G401.6 (cell line): ENCODE results near the gene HAUS3.
"Not testable (repeated sequence)": the region's sequence is repeated elsewhere in the genome, so short reads cannot be mapped to it uniquely, and the experiment has no call there.

Source experiments
- FAIRE-seq: peaks from 2 replicates; lab custom pipeline; 2012; peaks lifted over from hg19 to GRCh38; lab: Jason Lieb, UNC

Gene HAUS3

GRCh38 chr4:2275546-2276251 is 33.8 kb upstream of the HAUS3 start:
- no peak for FAIRE-seq

GRCh38 chr4:2275044-2275397 is 33.1 kb upstream of the HAUS3 start:
- not testable (repeated sequence) for FAIRE-seq

- no peak for FAIRE-seq
Measured at GRCh38 chr4:2274320-2275043, 32.6 kb upstream of the HAUS3 start.

- FAIRE-seq = no peak
Measured at GRCh38 chr4:2273657-2274319, 31.9 kb upstream of the HAUS3 start.

GRCh38 chr4:2273221-2273620 is 31.3 kb upstream of the HAUS3 start:
- FAIRE-seq = no peak

- no peak for FAIRE-seq
Measured at GRCh38 chr4:2272828-2273120, 30.9 kb upstream of the HAUS3 start.

- no peak for FAIRE-seq
Measured at GRCh38 chr4:2272026-2272827, 30.3 kb upstream of the HAUS3 start.

- FAIRE-seq = no peak
Measured at GRCh38 chr4:2271279-2272025, 29.5 kb upstream of the HAUS3 start.

- FAIRE-seq = no peak
Measured at GRCh38 chr4:2270341-2271165, 28.6 kb upstream of the HAUS3 start.

GRCh38 chr4:2269618-2270163 is 27.8 kb upstream of the HAUS3 start:
- FAIRE-seq = no peak

- FAIRE-seq = no peak
Measured at GRCh38 chr4:2269206-2269531, 27.2 kb upstream of the HAUS3 start.

- FAIRE-seq = no peak
Measured at GRCh38 chr4:2268357-2269205, 26.7 kb upstream of the HAUS3 start.

GRCh38 chr4:2267841-2268240 is 25.9 kb upstream of the HAUS3 start:
- FAIRE-seq = no peak

GRCh38 chr4:2267320-2267811 is 25.4 kb upstream of the HAUS3 start:
- FAIRE-seq = no peak

- FAIRE-seq = no peak
Measured at GRCh38 chr4:2266821-2267220, 24.9 kb upstream of the HAUS3 start.

- FAIRE-seq = no peak
Measured at GRCh38 chr4:2266181-2266580, 24.3 kb upstream of the HAUS3 start.

- FAIRE-seq = no peak
Measured at GRCh38 chr4:2265113-2266110, 23.5 kb upstream of the HAUS3 start.

GRCh38 chr4:2264481-2265041 is 22.6 kb upstream of the HAUS3 start:
- FAIRE-seq = no peak
